Astrocyte (in vitro differentiated cells and primary cell): ENCODE data around the gene PCDHGA10. TPM values are rescaled to one million over a fixed set of nuclear protein-coding genes. Genes with fewer than 3 reads are reported as not detected.
"Not testable (repeated sequence)": the region's sequence is repeated elsewhere in the genome, so short reads cannot be mapped to it uniquely, and the experiment has no call there.

ENCODE experiments used
- DNase-seq: peaks from one replicate; pipeline ENCODE4 v3.0.0-alpha.2; 2010; ENCODE audit warnings: low read depth
- FAIRE-seq: peaks from 2 replicates; lab custom pipeline; 2011; peaks lifted over from hg19 to GRCh38; lab: Jason Lieb, UNC
- H2AFZ ChIP-seq: 2 replicates; pipeline ENCODE4 v1.6.0; 2012; ENCODE audit warnings: low read depth, low read length, inconsistent platforms
- H3K27ac ChIP-seq: 2 replicates; pipeline ENCODE4 v1.5.1; 2011; ENCODE audit warnings: low read depth, low read length, inconsistent platforms
- H3K27me3 ChIP-seq: 2 replicates; pipeline ENCODE4 v1.6.0; 2011; ENCODE audit warnings: low read length, inconsistent platforms; ENCODE audit not compliant: insufficient read depth
- H3K36me3 ChIP-seq: 2 replicates; pipeline ENCODE4 v1.5.1; 2011; ENCODE audit warnings: low read length, inconsistent platforms; ENCODE audit not compliant: insufficient read depth
- H3K4me1 ChIP-seq: 2 replicates; pipeline ENCODE4 v1.5.1; 2011; ENCODE audit warnings: low read length, inconsistent platforms; ENCODE audit not compliant: insufficient read depth
- H3K4me2 ChIP-seq: 2 replicates; pipeline ENCODE4 v1.6.0; 2012; ENCODE audit warnings: low read length, inconsistent platforms
- H3K4me3 ChIP-seq: 2 replicates; pipeline ENCODE4 v1.5.1; 2011; ENCODE audit warnings: low read depth, mild to moderate bottlenecking, low read length, inconsistent platforms; ENCODE audit not compliant: insufficient read depth
- H3K79me2 ChIP-seq: 2 replicates; pipeline ENCODE4 v1.6.0; 2012; ENCODE audit warnings: mild to moderate bottlenecking, low read length, inconsistent platforms; ENCODE audit not compliant: insufficient read depth
- H3K9ac ChIP-seq: 2 replicates; pipeline ENCODE4 v1.6.0; 2012; ENCODE audit warnings: mild to moderate bottlenecking, low read length, inconsistent platforms
- H3K9me3 ChIP-seq: 2 replicates; pipeline ENCODE4 v1.5.1; 2012; ENCODE audit warnings: low read depth, mild to moderate bottlenecking, low read length, inconsistent platforms; ENCODE audit not compliant: insufficient read depth
- H4K20me1 ChIP-seq: 2 replicates; pipeline ENCODE4 v1.6.0; 2012; ENCODE audit warnings: low read length, inconsistent platforms; ENCODE audit not compliant: insufficient read depth
- H3K27ac Mint-ChIP-seq: one replicate; pipeline ENCODE4 v1.8.0; 2021; ENCODE audit warnings: mild to moderate bottlenecking, mixed read lengths; ENCODE audit not compliant: unreplicated experiment
- H3K27me3 Mint-ChIP-seq: one replicate; pipeline ENCODE4 v1.8.0; 2021; ENCODE audit warnings: low read depth, mixed read lengths; ENCODE audit not compliant: unreplicated experiment
- H3K36me3 Mint-ChIP-seq: one replicate; pipeline ENCODE4 v1.8.0; 2021; ENCODE audit warnings: low read depth, mixed read lengths; ENCODE audit not compliant: unreplicated experiment
- H3K4me1 Mint-ChIP-seq: one replicate; pipeline ENCODE4 v1.8.0; 2021; ENCODE audit warnings: low read depth, mixed read lengths; ENCODE audit not compliant: unreplicated experiment
- H3K4me3 Mint-ChIP-seq: one replicate; pipeline ENCODE4 v1.8.0; 2021; ENCODE audit warnings: mild to moderate bottlenecking, moderate library complexity, mixed read lengths; ENCODE audit not compliant: unreplicated experiment
- H3K9me3 Mint-ChIP-seq: one replicate; pipeline ENCODE4 v1.8.0; 2021; ENCODE audit warnings: mild to moderate bottlenecking, mixed read lengths; ENCODE audit not compliant: unreplicated experiment
- CTCF ChIP-seq: IDR thresholded peaks from 2 replicates; pipeline ENCODE4 v1.5.1; 2011; ENCODE audit warnings: low read depth, mild to moderate bottlenecking, inconsistent platforms, low read length, moderate library complexity; ENCODE audit not compliant: insufficient read depth
- EZH2 ChIP-seq: IDR thresholded peaks from 2 replicates; pipeline ENCODE4 v1.6.1; 2012; ENCODE audit warnings: mild to moderate bottlenecking, low read length, inconsistent platforms; ENCODE audit not compliant: insufficient read depth
- total RNA-seq: library from RNA; stranded (reverse); gene quantifications from 2 replicates; pipeline ENCODE4 v1.2.1, GENCODE V29; 2021

The PCDHGA10 gene
- total RNA-seq, 1 donor from 2014 or later: 34.0 TPM

- H4K20me1 ChIP-seq, H3K4me1 Mint-ChIP-seq, FAIRE-seq, H3K4me1 ChIP-seq, H3K27ac ChIP-seq, DNase-seq, H3K36me3 ChIP-seq, H3K27me3 Mint-ChIP-seq, H3K79me2 ChIP-seq, H3K27me3 ChIP-seq, H2AFZ ChIP-seq: not testable (repeated sequence)
- Histone ChIP-seq H3K4me2 (peak within 1 kb of the TSS; percentile 64), H3K4me3 (peak within 1 kb of the TSS; percentile 31), H3K9me3 (peaks cover 45% of the 10 kb centered on the region), H3K9ac (peak within 1 kb of the TSS; percentile 23)
- TF ChIP-seq CTCF: peak; percentile 43
- Mint-ChIP-seq H3K36me3 (peaks cover 12% of the 10 kb centered on the region), H3K4me3 (peak within 1 kb of the TSS; percentile 96), H3K9me3 (peaks cover 16% of the 10 kb centered on the region), H3K27ac (peak within 1 kb of the TSS; percentile 84)
Observed at GRCh38 chr5:141407790-141408505, 4.8 kb upstream of the PCDHGA10 start, which contains the start of gene PCDHGB6. Gene PCDHGB6 (plus strand): TSS chr5:141408021. CDS start chr5:141408203, 182 bp downstream.

- Mint-ChIP-seq H3K27ac (no peak overlapping the region), H3K4me1 (peaks cover 5% of the 10 kb centered on the region), H3K27me3 (no peaks in the 10 kb centered on the region), H3K9me3 (peaks cover 15% of the 10 kb centered on the region), H3K36me3 (peaks cover 16% of the 10 kb centered on the region), H3K4me3 (no peak overlapping the region)
- Histone ChIP-seq H3K27me3 (no peaks in the 10 kb centered on the region), H2AFZ (no peak overlapping the region), H3K79me2 (peaks cover 3% of the 10 kb centered on the region), H3K36me3 (no peaks in the 10 kb centered on the region), H3K4me2 (no peak overlapping the region), H3K9me3 (peaks cover 38% of the 10 kb centered on the region), H3K4me3 (no peak overlapping the region), H3K4me1 (no peaks in the 10 kb centered on the region), H3K27ac (no peak overlapping the region), H3K9ac (no peak overlapping the region), H4K20me1 (peaks cover 3% of the 10 kb centered on the region)
- TF ChIP-seq CTCF (no peak), EZH2 (no peak)
- DNase-seq (no peak), FAIRE-seq (no peak)
Observed at GRCh38 chr5:141409598-141410306, 3.0 kb upstream of the PCDHGA10 start.
